DOHH2 (cell line): ENCODE data around the gene KRTAP10-3.

Experiments
- H3F3A ChIP-seq: fragments of 200-600 bp; sonication (generic), shearing (Covaris generic); 2 replicates; pipeline ENCODE4 v1.6.0; 2016; ENCODE audit warnings: antibody characterized with exemption, mild to moderate bottlenecking; ENCODE audit not compliant: control insufficient read depth, insufficient read depth
- H3K27ac ChIP-seq: fragments of 200-600 bp; sonication (generic); 2 replicates; pipeline ENCODE4 v1.5.1; 2014; ENCODE audit warnings: low read depth, mild to moderate bottlenecking, low read length, moderate library complexity
- H3K27me3 ChIP-seq: fragments of 200-600 bp; sonication (generic); 2 replicates; pipeline ENCODE4 v1.6.1; 2014; ENCODE audit warnings: mild to moderate bottlenecking, low read length, mixed read lengths; ENCODE audit not compliant: control insufficient read depth
- H3K36me3 ChIP-seq: fragments of 200-600 bp; sonication (generic); 2 replicates; pipeline ENCODE4 v1.6.1; 2014; ENCODE audit warnings: mild to moderate bottlenecking, low read length, moderate library complexity, mixed read lengths; ENCODE audit not compliant: control insufficient read depth
- H3K4me1 ChIP-seq: fragments of 200-600 bp; sonication (generic); 2 replicates; pipeline ENCODE4 v1.6.1; 2014; ENCODE audit warnings: mild to moderate bottlenecking, low read length, mixed read lengths; ENCODE audit not compliant: control insufficient read depth
- H3K4me2 ChIP-seq: fragments of 200-600 bp; sonication (generic); 2 replicates; pipeline ENCODE4 v1.6.0; 2014; ENCODE audit warnings: mild to moderate bottlenecking, low read length, moderate library complexity
- H3K4me3 ChIP-seq: fragments of 200-600 bp; sonication (generic); 2 replicates; pipeline ENCODE4 v1.5.1; 2014; ENCODE audit warnings: mild to moderate bottlenecking, low read length, mixed read lengths
- H3K79me2 ChIP-seq: fragments of 200-600 bp; sonication (generic); 2 replicates; pipeline ENCODE4 v1.6.1; 2014; ENCODE audit warnings: mild to moderate bottlenecking, low read length, mixed read lengths; ENCODE audit not compliant: control insufficient read depth
- H3K9me2 ChIP-seq: fragments of 200-600 bp; sonication (generic); replicated peaks from 2 replicates; pipeline ENCODE4 v1.6.1; 2014; ENCODE audit warnings: mild to moderate bottlenecking, low read length, mixed read lengths; ENCODE audit not compliant: control insufficient read depth
- H3K9me3 ChIP-seq: fragments of 200-600 bp; sonication (generic); 2 replicates; pipeline ENCODE4 v1.6.1; 2014; ENCODE audit warnings: antibody characterized with exemption, low read length, mixed read lengths; ENCODE audit not compliant: control insufficient read depth, insufficient read depth
- H4K20me1 ChIP-seq: fragments of 200-600 bp; sonication (generic); 2 replicates; pipeline ENCODE4 v1.6.0; 2014; ENCODE audit warnings: low read depth, mild to moderate bottlenecking, antibody characterized with exemption, low read length, moderate library complexity; ENCODE audit not compliant: control insufficient read depth, insufficient read depth
- CTCF ChIP-seq: fragments of 200-600 bp; sonication (generic); IDR thresholded peaks from one replicate; pipeline ENCODE4 v1.5.1; 2014; ENCODE audit warnings: antibody characterized with exemption, mild to moderate bottlenecking, low read depth, low read length; ENCODE audit not compliant: poor library complexity, severe bottlenecking
- EZH2phosphoT487 ChIP-seq: fragments of 200-600 bp; sonication (generic); IDR thresholded peaks from 2 replicates; pipeline ENCODE4 v1.6.1; 2017; ENCODE audit warnings: borderline replicate concordance, mild to moderate bottlenecking, antibody characterized with exemption, low read length, moderate library complexity, mixed read lengths

KRTAP10-3 gene

GRCh38 chr21:44530221-44530902 is 28.2 kb downstream of the KRTAP10-3 start:
- no peaks in the 10 kb centered on the region for H3K9me3 ChIP-seq
- no peaks in the 10 kb centered on the region for H3K9me2 ChIP-seq
- TF ChIP-seq EZH2phosphoT487 (no peak), CTCF (no peak)
- no peaks in the 10 kb centered on the region for H3K79me2 ChIP-seq
- H4K20me1 ChIP-seq = no peaks in the 10 kb centered on the region
- no peak overlapping the region for H3K4me3 ChIP-seq
- no peaks in the 10 kb centered on the region for H3K27me3 ChIP-seq
- no peaks in the 10 kb centered on the region for H3K4me1 ChIP-seq
- H3F3A ChIP-seq = no peaks in the 10 kb centered on the region
- H3K27ac ChIP-seq = no peak overlapping the region
- H3K36me3 ChIP-seq = no peaks in the 10 kb centered on the region
- H3K4me2 ChIP-seq = no peak overlapping the region

GRCh38 chr21:44529503-44530125 is 29.0 kb downstream of the KRTAP10-3 start:
- Histone ChIP-seq H3F3A (no peaks in the 10 kb centered on the region), H3K79me2 (no peaks in the 10 kb centered on the region), H3K27me3 (no peaks in the 10 kb centered on the region), H3K4me3 (no peak overlapping the region), H3K36me3 (no peaks in the 10 kb centered on the region), H3K27ac (no peak overlapping the region), H4K20me1 (no peaks in the 10 kb centered on the region), H3K9me3 (peaks cover 4% of the 10 kb centered on the region; the same call in 1 of the 2 replicates), H3K9me2 (no peaks in the 10 kb centered on the region), H3K4me1 (no peaks in the 10 kb centered on the region), H3K4me2 (no peak overlapping the region)
- TF ChIP-seq EZH2phosphoT487 (no peak), CTCF (no peak)

- H3F3A ChIP-seq = no peaks in the 10 kb centered on the region
- no peak overlapping the region for H3K4me3 ChIP-seq
- no peaks in the 10 kb centered on the region for H3K79me2 ChIP-seq
- no peaks in the 10 kb centered on the region for H3K9me2 ChIP-seq
- H3K4me2 ChIP-seq = no peak overlapping the region
- H3K36me3 ChIP-seq = no peaks in the 10 kb centered on the region
- TF ChIP-seq EZH2phosphoT487 (no peak), CTCF (no peak)
- no peaks in the 10 kb centered on the region for H4K20me1 ChIP-seq
- H3K9me3 ChIP-seq = peaks cover 10% of the 10 kb centered on the region; the same call in 1 of the 2 replicates
- H3K4me1 ChIP-seq = no peaks in the 10 kb centered on the region
- H3K27ac ChIP-seq = no peak overlapping the region
- H3K27me3 ChIP-seq = no peaks in the 10 kb centered on the region
Measured at GRCh38 chr21:44529011-44529421, 29.6 kb downstream of the KRTAP10-3 start.
